K562 (cell line): ENCODE data around the gene ANKRD44. TPM values are rescaled to one million over a fixed set of nuclear protein-coding genes. Genes with fewer than 3 reads are reported as not detected.

Experiments
- ATAC-seq: fragments of 200-7000 bp; cut with Tn5 transposase; 3 replicates; pipeline ENCODE4 v1.9.1; 2020; ENCODE audit warnings: moderate library complexity
- BruUV-seq: library from RNA; stranded (reverse); fragments of 400-500 nt; replicated peaks from 2 replicates; lab custom pipeline; 2021; lab: Mats Ljungman, UMichigan
- CTCF ChIA-PET: fragments of 300-600 bp; formaldehyde crosslinking; extraction: SDS; loops from one replicate; lab custom pipeline; 2021; ENCODE audit warnings: low intra/inter-chr PET ratio; lab: Yijun Ruan, JAX
- POLR2A ChIA-PET: fragments of 300-600, 350-650 bp; sonication (Branson Sonifier 250); formaldehyde crosslinking; extraction: SDS; loops from one replicate; lab custom pipeline; 2021; ENCODE audit warnings: antibody characterized with exemption, inconsistent platforms; lab: Yijun Ruan, JAX
- DNase-seq, 4 experiments: peaks; one replicate each; pipeline versions ENCODE4 v3.0.0 to v3.0.0-alpha.2; 2011 to 2018; ENCODE audit warnings: low spot score in 3 of 4, mixed read lengths in 3 of 4; ENCODE audit errors: extremely low read depth in 1 of 4
- FAIRE-seq: peaks from 2 replicates; lab custom pipeline; 2011; peaks lifted over from hg19 to GRCh38; lab: Jason Lieb, UNC
- H2AFZ ChIP-seq: 2 replicates; pipeline ENCODE4 v1.6.0; 2011; ENCODE audit warnings: low read depth, low read length, control low read depth, inconsistent platforms
- H3K27ac ChIP-seq: fragments of 200-600 bp; 3 replicates; pipeline ENCODE4 v1.8.0; 2011; ENCODE audit warnings: low read depth, mild to moderate bottlenecking, control low read depth, inconsistent platforms, low read length, moderate library complexity, mixed read lengths; ENCODE audit errors: extremely low read depth
- H3K27me3 ChIP-seq, 2 experiments: fragments of 300-600 bp in 1 of 2; 2 replicates in 1 of 2; 3 replicates in 1 of 2; pipeline versions ENCODE4 v1.6.0 to v1.8.0; 2011; ENCODE audit warnings: inconsistent platforms in 2 of 2, low read length in 2 of 2, mild to moderate bottlenecking in 1 of 2, mixed read lengths in 1 of 2, moderate library complexity in 1 of 2; ENCODE audit not compliant: control insufficient read depth in 2 of 2, insufficient read depth in 2 of 2
- H3K36me3 ChIP-seq: fragments of 300-600 bp; 3 replicates; pipeline ENCODE4 v1.8.0; 2011; ENCODE audit warnings: mild to moderate bottlenecking, low read length, inconsistent platforms; ENCODE audit not compliant: control insufficient read depth, insufficient read depth
- H3K4me1 ChIP-seq, 2 experiments: fragments of 200-600 bp in 1 of 2; replicated peaks in 1 of 2; 2 replicates in 1 of 2; 3 replicates in 1 of 2; pipeline versions ENCODE4 v1.5.1 to v1.8.0; 2011; ENCODE audit warnings: inconsistent platforms in 2 of 2, low read length in 2 of 2, mild to moderate bottlenecking in 1 of 2, mixed read lengths in 1 of 2, moderate library complexity in 1 of 2; ENCODE audit not compliant: control insufficient read depth in 2 of 2, insufficient read depth in 2 of 2
- H3K4me2 ChIP-seq: 2 replicates; pipeline ENCODE4 v1.6.1; 2011; ENCODE audit warnings: low read length, control low read depth, inconsistent platforms, mixed read lengths; ENCODE audit not compliant: insufficient read depth
- H3K4me3 ChIP-seq: fragments of 200-600 bp; sonication (generic), shearing (Covaris generic); 2 replicates; pipeline ENCODE4 v1.5.1; 2016; ENCODE audit warnings: control low read depth, inconsistent platforms
- H3K79me2 ChIP-seq: fragments of 200-600 bp; 3 replicates; pipeline ENCODE4 v1.8.0; 2011; ENCODE audit warnings: low read length, inconsistent platforms; ENCODE audit not compliant: control insufficient read depth, insufficient read depth
- H3K9ac ChIP-seq, 2 experiments: 2 replicates each; pipeline versions ENCODE4 v1.6.0 to v1.6.1; 2011; ENCODE audit warnings: low read depth in 2 of 2, low read length in 2 of 2, control low read depth in 1 of 2, inconsistent platforms in 1 of 2, mild to moderate bottlenecking in 1 of 2, mixed read lengths in 1 of 2; ENCODE audit not compliant: insufficient read depth in 1 of 2
- H3K9me1 ChIP-seq: one replicate; pipeline ENCODE4 v1.6.0; 2011; ENCODE audit warnings: inconsistent platforms, mild to moderate bottlenecking, low read length, moderate library complexity; ENCODE audit not compliant: control insufficient read depth, insufficient read depth
- H3K9me3 ChIP-seq: replicated peaks from 2 replicates; pipeline ENCODE4 v1.5.1; 2011; ENCODE audit warnings: low read depth, low read length, inconsistent platforms; ENCODE audit not compliant: control insufficient read depth, insufficient read depth
- H4K20me1 ChIP-seq: replicated peaks from 2 replicates; pipeline ENCODE4 v1.6.1; 2011; ENCODE audit warnings: low read length, inconsistent platforms, mixed read lengths; ENCODE audit not compliant: control insufficient read depth, insufficient read depth
- CEBPG ChIP-seq, 3 experiments: fragments of 200-800 bp in 1 of 3; sonication (Bioruptor generic) in 1 of 3; sonication (generic) in 1 of 3; formaldehyde crosslinking in 1 of 3; IDR thresholded peaks in 2 of 3; conservative IDR thresholded peaks in 1 of 3; 2 replicates each; pipeline versions ENCODE4 v1.6.1 to v1.8.0; 2016 to 2022; ENCODE audit warnings: missing compliant biosample characterization in 2 of 3, missing genetic modification characterization in 2 of 3, mild to moderate bottlenecking in 1 of 3, missing genetic modification reagents in 1 of 3
- ERF ChIP-seq: fragments of 450-650 bp; formaldehyde crosslinking; IDR thresholded peaks from 2 replicates; pipeline ENCODE4 v1.4.0; 2020; ENCODE audit warnings: mild to moderate bottlenecking, mixed read lengths
- FIP1L1 ChIP-seq: fragments of 200-400 bp; formaldehyde crosslinking; IDR thresholded peaks from 2 replicates; pipeline ENCODE4 v1.6.1; 2018; ENCODE audit warnings: mild to moderate bottlenecking, low read depth, low read length; ENCODE audit not compliant: poor library complexity, severe bottlenecking
- FOS ChIP-seq: IDR thresholded peaks from 3 replicates; pipeline ENCODE4 v1.6.1; 2011; ENCODE audit not compliant: insufficient read length; ENCODE audit errors: extremely low read depth
- HSF4 ChIP-seq: fragments of 250-450 bp; sonication (Bioruptor Pico); IDR thresholded peaks from 2 replicates; pipeline ENCODE4 v2.1.2; 2022; ENCODE audit warnings: mild to moderate bottlenecking, moderate library complexity, borderline replicate concordance
- JUN ChIP-seq, 2 experiments: sonication (generic) in 1 of 2; formaldehyde crosslinking in 1 of 2; IDR thresholded peaks; 2 replicates each; pipeline versions ENCODE4 v1.6.1 to v1.8.0; 2012 to 2022; ENCODE audit warnings: borderline replicate concordance in 2 of 2, mild to moderate bottlenecking in 2 of 2, improper control_type of control experiment in 1 of 2, low read depth in 1 of 2, low read length in 1 of 2, missing genetic modification reagents in 1 of 2
- LARP7 ChIP-seq: fragments of 450-650 bp; IDR thresholded peaks from 2 replicates; pipeline ENCODE4 v1.6.1; 2016
- OTX1 ChIP-seq: fragments of 450-650 bp; formaldehyde crosslinking; IDR thresholded peaks from 2 replicates; pipeline ENCODE4 v1.4.0; 2022; ENCODE audit warnings: mild to moderate bottlenecking
- SMARCB1 ChIP-seq: IDR thresholded peaks from 2 replicates; pipeline ENCODE4 v1.6.1; 2011; ENCODE audit warnings: improper control_type of control experiment, low read depth; ENCODE audit not compliant: insufficient read length
- XRCC3 ChIP-seq: fragments of 450-650 bp; IDR thresholded peaks from 2 replicates; pipeline ENCODE4 v1.6.1; 2017; ENCODE audit warnings: mild to moderate bottlenecking, moderate library complexity
- ZNF354B ChIP-seq: fragments of 250-450 bp; sonication (Bioruptor Pico); IDR thresholded peaks from 2 replicates; pipeline ENCODE4 v1.4.0; 2020
- ZNF75A ChIP-seq: fragments of 450-650 bp; formaldehyde crosslinking; IDR thresholded peaks from 2 replicates; pipeline ENCODE4 v1.4.0; 2020; ENCODE audit warnings: mild to moderate bottlenecking
- ZSCAN32 ChIP-seq: fragments of 450-650 bp; formaldehyde crosslinking; IDR thresholded peaks from 2 replicates; pipeline ENCODE4 v1.4.0; 2020; ENCODE audit warnings: mild to moderate bottlenecking, moderate library complexity
- WGBS: fragments of 100-300 bp; shearing (Covaris generic); methylation state at CpG from one replicate; pipeline ENCODE4 v1.1.6; 2016; ENCODE audit warnings: low coverage, mixed read lengths; ENCODE audit not compliant: insufficient coverage; ENCODE audit errors: missing lambda C conversion rate; 5-methylcytosine and 5-hydroxymethylcytosine counted together
- in situ Hi-C: fragments of 300-500 bp; cut with MboI; formaldehyde crosslinking; loops from 4 replicates; pipeline ENCODE4 v1.15.0; 2018; ENCODE audit warnings: inconsistent platforms, mixed read lengths
- intact Hi-C: fragments of 100-400 bp; cut with micrococcal nuclease; formaldehyde crosslinking; loops from 2 replicates; pipeline ENCODE4 v1.14.2; 2022
- polyA plus RNA-seq, 8 experiments: library from polyadenylated mRNA; depleted of rRNA in 4 of 8; stranded (reverse) in 5 of 8; unstranded in 3 of 8; fragments of >200 nt; fragmentation: Nextera tagmentation in 2 of 8; fragmentation: Illumina TruSeq in 1 of 8; extraction: Ambion mirVana in 2 of 8; extraction: Trizol in 1 of 8; gene quantifications; 2 replicates each; pipeline versions ENCODE4 v1.2.1 to v1.2.3, GENCODE V29; 2011 to 2014; ENCODE audit warnings: inconsistent platforms in 1 of 8, missing spikeins in 1 of 8
- total RNA-seq, 7 experiments: library from RNA; depleted of rRNA in 6 of 7; stranded (reverse); fragments of >200 nt in 6 of 7; fragmentation: Illumina TruSeq in 2 of 7; extraction: Trizol in 2 of 7; gene quantifications; 2 replicates each; pipeline versions ENCODE4 v1.2.1 to v1.2.3, GENCODE V29; 2011 to 2021; ENCODE audit warnings: low replicate concordance in 1 of 7

The ANKRD44 gene
- total and polyA plus RNA-seq, 9 of the 15 experiments (the other 6 are each of a cell fraction or from before 2014, with no cell fraction given): 0.03 to 0.64 (median 0.07) TPM; not detected in 3

DNA sequence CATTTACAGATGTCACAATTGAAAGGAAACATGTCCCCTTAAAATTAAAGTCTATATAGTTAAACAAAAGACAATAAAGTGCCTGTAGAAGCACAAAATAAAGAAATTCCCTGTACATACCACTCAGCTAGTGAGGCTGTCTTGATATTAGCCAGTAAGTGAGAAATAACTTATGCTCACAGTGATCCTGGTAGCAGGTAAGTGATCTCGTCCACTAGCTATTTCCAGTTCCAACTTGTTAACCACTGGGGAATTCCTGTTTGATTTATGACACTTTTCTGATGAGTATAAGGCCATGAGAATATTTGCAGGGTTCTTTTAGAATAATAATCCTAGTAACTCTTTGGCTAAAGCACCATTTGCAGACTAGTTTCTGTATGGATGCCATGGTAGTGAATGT, 256.1 kb downstream of the ANKRD44 start:
- no peaks in the 10 kb centered on the region for H3K79me2 ChIP-seq
- no peak overlapping the region for H3K4me3 ChIP-seq
- no peaks in the 10 kb centered on the region for H3K9me3 ChIP-seq
- H3K36me3 ChIP-seq: no peaks in the 10 kb centered on the region
- no peak for FAIRE-seq
- intact Hi-C loops: no loop called here
- H3K9ac ChIP-seq: no peak overlapping the region
- no TSS peak for BruUV-seq
- in situ Hi-C loops: no loop called here
- no peaks in the 10 kb centered on the region for H3K27me3 ChIP-seq
- H2AFZ ChIP-seq: no peak overlapping the region
- H3K4me2 ChIP-seq: no peak overlapping the region
- TF ChIP-seq OTX1 (CRISPR knock-in tag) (no peak), XRCC3 (no peak), ZSCAN32 (no peak), ZNF75A (CRISPR knock-in tag) (no peak), CEBPG (CRISPR knock-in tag; IDR thresholded peaks at IDR 0.05) (no peak), CEBPG (tag; conservative IDR thresholded peaks at IDR 0.05 in 1 of 2, IDR thresholded peaks at IDR 0.05 in 1 of 2) (no peak), JUN (IDR thresholded peaks at IDR 0.05; ENCODE audit: borderline replicate concordance, low read depth, low read length) (no peak), JUN (CRISPR knock-in tag; IDR thresholded peaks at IDR 0.05; ENCODE audit: borderline replicate concordance) (no peak), LARP7 (no peak), ERF (CRISPR knock-in tag) (no peak), FIP1L1 (no peak), HSF4 (CRISPR knock-in tag) (no peak), SMARCB1 (no peak), FOS (no peak), ZNF354B (no peak)
- DNase-seq: no peak
- no peaks in the 10 kb centered on the region for H4K20me1 ChIP-seq
- CTCF ChIA-PET: no interaction called here
- no peaks in the 10 kb centered on the region for H3K9me1 ChIP-seq
- POLR2A ChIA-PET: no interaction called here
- H3K4me1 ChIP-seq: no peaks in the 10 kb centered on the region
- no peak overlapping the region for H3K27ac ChIP-seq
- WGBS: 0% methylated on average over 1 of the region's 1 CpG
- no peak for ATAC-seq
